SK-N-SH treated with all-trans-retinoic acid at 6 μM for 48 hours (cell line): ENCODE results near the gene APEH.

Source experiments
- ATAC-seq: fragments of 200-7000 bp; cut with Tn5 transposase; 3 replicates; pipeline ENCODE4 v1.9.1; 2020; ENCODE audit warnings: mild to moderate bottlenecking, moderate library complexity
- ARNTL ChIP-seq: fragments of 450-650 bp; formaldehyde crosslinking; IDR thresholded peaks from 2 replicates; pipeline ENCODE4 v1.5.0; 2020; ENCODE audit warnings: low read depth, mild to moderate bottlenecking, moderate library complexity, borderline replicate concordance
- BACH2 ChIP-seq: fragments of 250-450 bp; sonication (Bioruptor Pico); IDR thresholded peaks from 2 replicates; pipeline ENCODE4 v1.9.0; 2021; ENCODE audit warnings: mild to moderate bottlenecking, borderline replicate concordance
- CREB5 ChIP-seq: fragments of 250-450 bp; sonication (Bioruptor Pico); IDR thresholded peaks from 2 replicates; pipeline ENCODE4 v1.5.1; 2020; ENCODE audit warnings: low read depth, mild to moderate bottlenecking, moderate library complexity
- CSDC2 ChIP-seq: fragments of 250-450 bp; sonication (Bioruptor Pico); IDR thresholded peaks from 2 replicates; pipeline ENCODE4 v1.5.0; 2020; ENCODE audit warnings: mild to moderate bottlenecking, moderate library complexity
- CSRNP3 ChIP-seq: fragments of 250-450 bp; sonication (Bioruptor Pico); IDR thresholded peaks from 2 replicates; pipeline ENCODE4 v1.5.1; 2021; ENCODE audit warnings: mild to moderate bottlenecking, moderate library complexity
- ESRRG ChIP-seq: fragments of 250-450 bp; sonication (Bioruptor Pico); IDR thresholded peaks from 2 replicates; pipeline ENCODE4 v1.6.1; 2021; ENCODE audit warnings: mild to moderate bottlenecking
- GLIS3 ChIP-seq: fragments of 250-450 bp; sonication (Bioruptor Pico); IDR thresholded peaks from 2 replicates; pipeline ENCODE4 v1.5.0; 2020; ENCODE audit warnings: mild to moderate bottlenecking, moderate library complexity
- ISL1 ChIP-seq: fragments of 250-450 bp; sonication (Bioruptor Pico); IDR thresholded peaks from 2 replicates; pipeline ENCODE4 v2.1.2; 2022; ENCODE audit warnings: mild to moderate bottlenecking, moderate library complexity
- OSR1 ChIP-seq: fragments of 250-450 bp; sonication (Bioruptor Pico); IDR thresholded peaks from 2 replicates; pipeline ENCODE4 v1.8.0; 2022; ENCODE audit warnings: moderate library complexity, mild to moderate bottlenecking, inconsistent platforms
- PATZ1 ChIP-seq: fragments of 250-450 bp; sonication (Bioruptor Pico); IDR thresholded peaks from 2 replicates; pipeline ENCODE4 v1.8.0; 2020; ENCODE audit warnings: mild to moderate bottlenecking, moderate library complexity, borderline replicate concordance
- POU6F1 ChIP-seq: fragments of 250-450 bp; sonication (Bioruptor Pico); IDR thresholded peaks from 2 replicates; pipeline ENCODE4 v1.8.0; 2021; ENCODE audit warnings: low read depth, mild to moderate bottlenecking, moderate library complexity, borderline replicate concordance
- PPARA ChIP-seq: fragments of 250-450 bp; sonication (Bioruptor Pico); IDR thresholded peaks from 2 replicates; pipeline ENCODE4 v1.5.0; 2020; ENCODE audit warnings: mild to moderate bottlenecking, borderline replicate concordance
- RARB ChIP-seq: fragments of 250-450 bp; sonication (Bioruptor Pico); IDR thresholded peaks from 2 replicates; pipeline ENCODE4 v1.8.0; 2021; ENCODE audit warnings: mild to moderate bottlenecking, moderate library complexity
- TCF4 ChIP-seq: fragments of 250-450 bp; sonication (Bioruptor Pico); IDR thresholded peaks from 2 replicates; pipeline ENCODE4 v1.8.0; 2021; ENCODE audit warnings: mild to moderate bottlenecking, moderate library complexity, borderline replicate concordance
- TOX ChIP-seq: fragments of 250-450 bp; sonication (Bioruptor Pico); IDR thresholded peaks from 2 replicates; pipeline ENCODE4 v1.8.0; 2021; ENCODE audit warnings: mild to moderate bottlenecking, moderate library complexity, borderline replicate concordance
- TSHZ2 ChIP-seq: fragments of 250-450 bp; sonication (Bioruptor Pico); IDR thresholded peaks from 2 replicates; pipeline ENCODE4 v1.5.0; 2020; ENCODE audit warnings: mild to moderate bottlenecking, moderate library complexity
- ZC3H10 ChIP-seq: fragments of 250-450 bp; sonication (Bioruptor Pico); IDR thresholded peaks from 2 replicates; pipeline ENCODE4 v1.5.1; 2021; ENCODE audit warnings: mild to moderate bottlenecking, moderate library complexity
- ZFP3 ChIP-seq: fragments of 250-450 bp; sonication (Bioruptor Pico); IDR thresholded peaks from 2 replicates; pipeline ENCODE4 v1.5.0; 2020; ENCODE audit warnings: mild to moderate bottlenecking, moderate library complexity
- ZFP30 ChIP-seq: fragments of 450-650 bp; formaldehyde crosslinking; IDR thresholded peaks from 2 replicates; pipeline ENCODE4 v1.5.0; 2022; ENCODE audit warnings: mild to moderate bottlenecking, moderate library complexity
- ZNF565 ChIP-seq: fragments of 450-650 bp; formaldehyde crosslinking; conservative IDR thresholded peaks from 2 replicates; pipeline ENCODE4 v1.5.0; 2020; ENCODE audit warnings: low read depth, mild to moderate bottlenecking, moderate library complexity
- ZNF70 ChIP-seq: fragments of 450-650 bp; formaldehyde crosslinking; IDR thresholded peaks from 2 replicates; pipeline ENCODE4 v1.5.0; 2020; ENCODE audit warnings: mild to moderate bottlenecking, moderate library complexity
- ZNF8 ChIP-seq: fragments of 450-650 bp; formaldehyde crosslinking; IDR thresholded peaks from 2 replicates; pipeline ENCODE4 v1.5.0; 2020; ENCODE audit warnings: mild to moderate bottlenecking, moderate library complexity

The APEH gene

GRCh38 chr3:49634736-49635135 lies 39.4 kb upstream of the APEH start (continued):
- TF ChIP-seq CSDC2 (CRISPR knock-in tag): no peak
- TF ChIP-seq ZFP30 (CRISPR knock-in tag): no peak
- TF ChIP-seq PATZ1 (CRISPR knock-in tag): no peak

- TF ChIP-seq CREB5: no peak
- no peak for TF ChIP-seq ESRRG (CRISPR knock-in tag)
- TF ChIP-seq ZC3H10: no peak
- no peak for TF ChIP-seq TSHZ2 (CRISPR knock-in tag)
- TF ChIP-seq ISL1: no peak
- TF ChIP-seq ZNF70 (CRISPR knock-in tag): no peak
- TF ChIP-seq POU6F1 (CRISPR knock-in tag): no peak
- TF ChIP-seq PPARA (CRISPR knock-in tag): no peak
- TF ChIP-seq ARNTL: no peak
- TF ChIP-seq ZNF8 (CRISPR knock-in tag): no peak
- TF ChIP-seq ZNF565: no peak
- no peak for TF ChIP-seq RARB (CRISPR knock-in tag)
- TF ChIP-seq PATZ1 (CRISPR knock-in tag): no peak
- no peak for TF ChIP-seq OSR1 (CRISPR knock-in tag)
- no peak for TF ChIP-seq ZFP3 (CRISPR knock-in tag)
- TF ChIP-seq ZFP30 (CRISPR knock-in tag): no peak
- ATAC-seq: no peak
Observed at GRCh38 chr3:49636883-49637609, 37.1 kb upstream of the APEH start.

- peak; percentile 76 for ATAC-seq
- TF ChIP-seq TOX (CRISPR knock-in tag) (no peak), CSDC2 (CRISPR knock-in tag) (no peak), BACH2 (CRISPR knock-in tag) (no peak), ZFP3 (CRISPR knock-in tag) (no peak), CREB5 (no peak), RARB (CRISPR knock-in tag) (no peak), ARNTL (no peak), ESRRG (CRISPR knock-in tag) (no peak), CSRNP3 (CRISPR knock-in tag) (no peak), TCF4 (CRISPR knock-in tag) (no peak), GLIS3 (no peak), PATZ1 (CRISPR knock-in tag) (no peak), ISL1 (no peak), ZNF8 (CRISPR knock-in tag) (no peak)
Observed at GRCh38 chr3:49638445-49638844, 35.7 kb upstream of the APEH start.
